GM23338 (cell line): ENCODE results near the gene MTHFD1L. TPM values are rescaled to one million over a fixed set of nuclear protein-coding genes. Genes with fewer than 3 reads are reported as not detected.

Source experiments
- ATAC-seq: fragments of 200-7000 bp; cut with Tn5 transposase; 3 replicates; pipeline ENCODE4 v1.9.1; 2020
- DNase-seq: peaks from one replicate; pipeline ENCODE4 v3.0.0-alpha.2; 2015; ENCODE audit warnings: low spot score
- H2AFZ ChIP-seq: fragments of 200-600 bp; sonication (generic); 2 replicates; pipeline ENCODE4 v1.8.0; 2016; ENCODE audit warnings: antibody characterized with exemption, mild to moderate bottlenecking, moderate library complexity
- H3F3A ChIP-seq: fragments of 200-600 bp; sonication (generic); replicated peaks from 2 replicates; pipeline ENCODE4 v1.8.0; 2017; ENCODE audit warnings: antibody characterized with exemption, mixed run types, low read depth
- H3K27ac ChIP-seq: fragments of 200-600 bp; sonication (generic); 2 replicates; pipeline ENCODE4 v1.6.1; 2016; ENCODE audit warnings: low read depth
- H3K27me3 ChIP-seq: fragments of 200-600 bp; sonication (generic); 2 replicates; pipeline ENCODE4 v1.8.0; 2016; ENCODE audit warnings: mild to moderate bottlenecking, mixed run types, moderate library complexity; ENCODE audit not compliant: insufficient read depth
- H3K36me3 ChIP-seq: fragments of 200-600 bp; sonication (generic); 2 replicates; pipeline ENCODE4 v1.8.0; 2016; ENCODE audit warnings: mild to moderate bottlenecking; ENCODE audit not compliant: insufficient read depth
- H3K4me1 ChIP-seq: fragments of 200-600 bp; sonication (generic); 2 replicates; pipeline ENCODE4 v1.8.0; 2016; ENCODE audit warnings: mild to moderate bottlenecking, moderate library complexity; ENCODE audit not compliant: insufficient read depth
- H3K4me2 ChIP-seq: fragments of 200-600 bp; sonication (generic); 2 replicates; pipeline ENCODE4 v1.7.1; 2017; ENCODE audit warnings: mixed run types
- H3K4me3 ChIP-seq: fragments of 200-600 bp; sonication (generic); 2 replicates; pipeline ENCODE4 v1.6.1; 2016; ENCODE audit warnings: mixed run types
- H3K79me2 ChIP-seq: fragments of 200-600 bp; sonication (generic); replicated peaks from 2 replicates; pipeline ENCODE4 v1.8.0; 2017; ENCODE audit warnings: mild to moderate bottlenecking; ENCODE audit not compliant: insufficient read depth
- H3K9me2 ChIP-seq: fragments of 200-600 bp; sonication (generic); 2 replicates; pipeline ENCODE4 v1.8.0; 2017; ENCODE audit not compliant: insufficient read depth
- H4K20me1 ChIP-seq: fragments of 200-600 bp; sonication (generic); replicated peaks from 2 replicates; pipeline ENCODE4 v1.8.0; 2017; ENCODE audit warnings: mild to moderate bottlenecking; ENCODE audit not compliant: insufficient read depth
- H3K27ac Mint-ChIP-seq: 2 replicates; pipeline ENCODE4 v1.8.0; 2020; ENCODE audit warnings: inconsistent platforms, mild to moderate bottlenecking, moderate library complexity, mixed read lengths
- H3K27me3 Mint-ChIP-seq: 3 replicates; pipeline ENCODE4 v1.8.0; 2022; ENCODE audit warnings: low read depth, mild to moderate bottlenecking, moderate library complexity, mixed read lengths, inconsistent platforms; ENCODE audit not compliant: insufficient read depth, poor library complexity
- H3K36me3 Mint-ChIP-seq: 3 replicates; pipeline ENCODE4 v1.8.0; 2021; ENCODE audit warnings: low read depth, mild to moderate bottlenecking, inconsistent platforms, moderate library complexity, mixed read lengths
- H3K4me1 Mint-ChIP-seq: 3 replicates; pipeline ENCODE4 v1.8.0; 2020; ENCODE audit warnings: mild to moderate bottlenecking, inconsistent platforms, mixed read lengths
- H3K4me3 Mint-ChIP-seq: 3 replicates; pipeline ENCODE4 v1.8.0; 2021; ENCODE audit warnings: moderate library complexity, mild to moderate bottlenecking, inconsistent platforms, mixed read lengths
- H3K9me3 Mint-ChIP-seq: 3 replicates; pipeline ENCODE4 v1.8.0; 2020; ENCODE audit warnings: moderate library complexity, mild to moderate bottlenecking, inconsistent platforms, mixed read lengths
- CTCF ChIP-seq, 2 experiments: fragments of 200-600 bp in 1 of 2; sonication (generic) in 1 of 2; conservative IDR thresholded peaks; 2 replicates each; pipeline versions ENCODE4 v1.5.1 to v1.6.1; 2016 to 2017; ENCODE audit warnings: antibody characterized with exemption in 2 of 2, low read depth in 2 of 2, mild to moderate bottlenecking in 2 of 2, moderate library complexity in 1 of 2
- EZH2 ChIP-seq: fragments of 200-600 bp; sonication (generic); IDR thresholded peaks from one replicate; pipeline ENCODE4 v1.8.0; 2017; ENCODE audit warnings: antibody characterized with exemption, mild to moderate bottlenecking, low read depth; ENCODE audit not compliant: unreplicated experiment
- EZH2phosphoT487 ChIP-seq: fragments of 200-600 bp; sonication (generic); IDR thresholded peaks from one replicate; pipeline ENCODE4 v1.8.1; 2018; ENCODE audit warnings: antibody characterized with exemption; ENCODE audit not compliant: unreplicated experiment
- JUNB ChIP-seq: IDR thresholded peaks from one replicate; pipeline ENCODE4 v1.6.1; 2016; ENCODE audit warnings: antibody characterized with exemption; ENCODE audit not compliant: unreplicated experiment
- NANOG ChIP-seq: IDR thresholded peaks from 2 replicates; pipeline ENCODE4 v1.6.1; 2016; ENCODE audit warnings: antibody characterized with exemption, borderline replicate concordance
- POLR2AphosphoS5 ChIP-seq: IDR thresholded peaks from 2 replicates; pipeline ENCODE4 v1.6.1; 2016; ENCODE audit warnings: antibody characterized with exemption, low read depth
- REST ChIP-seq: IDR thresholded peaks from one replicate; pipeline ENCODE4 v1.6.1; 2018; ENCODE audit warnings: antibody characterized with exemption; ENCODE audit not compliant: unreplicated experiment
- STAT1 ChIP-seq: IDR thresholded peaks from one replicate; pipeline ENCODE4 v1.6.1; 2016; ENCODE audit warnings: antibody characterized with exemption; ENCODE audit not compliant: unreplicated experiment
- ZNF114 ChIP-seq: fragments of 250-450 bp; sonication (Bioruptor Pico); IDR thresholded peaks from 2 replicates; pipeline ENCODE4 v1.5.0; 2020; ENCODE audit warnings: mild to moderate bottlenecking, moderate library complexity
- polyA plus RNA-seq: library from polyadenylated mRNA; unstranded; fragments of >200 nt; fragmentation: Nextera tagmentation; extraction: Ambion mirVana; gene quantifications from 2 replicates; pipeline ENCODE4 v1.2.1, GENCODE V29; 2016
- total RNA-seq: library from RNA; depleted of rRNA; stranded (reverse); fragments of >200 nt; shearing (Covaris generic); gene quantifications from 2 replicates; pipeline ENCODE4 v1.2.3, GENCODE V29; 2014
- TF ChIP-seq, protein P1 (sequence below): fragments of 250-450 bp; sonication (Bioruptor Pico); IDR thresholded peaks from 2 replicates; pipeline ENCODE4 v1.5.0; 2020; ENCODE audit warnings: mild to moderate bottlenecking, moderate library complexity

The MTHFD1L gene
- total and polyA plus RNA-seq, 2 experiments from 2014 or later: 53.2 to 66.8 TPM

- TF ChIP-seq ZNF114 (CRISPR knock-in tag) (no peak), CTCF (conservative IDR thresholded peaks at IDR 0.05; ENCODE audit: low read depth in 2 of 2) (no peak), REST (no peak), EZH2phosphoT487 (no peak)
Measured at GRCh38 chr6:150906641-150907326, 41.3 kb downstream of the MTHFD1L start (continued).

- H3K4me1 ChIP-seq: no peaks in the 10 kb centered on the region
- Mint-ChIP-seq H3K4me3 (no peak overlapping the region), H3K36me3 (peaks cover 51% of the 10 kb centered on the region), H3K4me1 (peaks cover 2% of the 10 kb centered on the region), H3K27ac (no peak overlapping the region), H3K9me3 (no peaks in the 10 kb centered on the region), H3K27me3 (no peaks in the 10 kb centered on the region)
- H3K79me2 ChIP-seq: no peaks in the 10 kb centered on the region; the same call in 1 of the 2 replicates
- no peak overlapping the region for H3K4me2 ChIP-seq
- H3F3A ChIP-seq: no peaks in the 10 kb centered on the region
- 0 out of 2 replicates have a peak, but pooled peaks cover 8% of the 10 kb centered on the region for H3K9me2 ChIP-seq
- H3K4me3 ChIP-seq: no peak overlapping the region
- peaks cover 2% of the 10 kb centered on the region; the same call in 1 of the 2 replicates for H4K20me1 ChIP-seq
- no peak overlapping the region for H2AFZ ChIP-seq
- ATAC-seq: no peak
- peaks cover 16% of the 10 kb centered on the region for H3K36me3 ChIP-seq
- H3K27ac ChIP-seq: no peak overlapping the region
- no peaks in the 10 kb centered on the region for H3K27me3 ChIP-seq
- no peak for DNase-seq
- TF ChIP-seq, protein P1, sequence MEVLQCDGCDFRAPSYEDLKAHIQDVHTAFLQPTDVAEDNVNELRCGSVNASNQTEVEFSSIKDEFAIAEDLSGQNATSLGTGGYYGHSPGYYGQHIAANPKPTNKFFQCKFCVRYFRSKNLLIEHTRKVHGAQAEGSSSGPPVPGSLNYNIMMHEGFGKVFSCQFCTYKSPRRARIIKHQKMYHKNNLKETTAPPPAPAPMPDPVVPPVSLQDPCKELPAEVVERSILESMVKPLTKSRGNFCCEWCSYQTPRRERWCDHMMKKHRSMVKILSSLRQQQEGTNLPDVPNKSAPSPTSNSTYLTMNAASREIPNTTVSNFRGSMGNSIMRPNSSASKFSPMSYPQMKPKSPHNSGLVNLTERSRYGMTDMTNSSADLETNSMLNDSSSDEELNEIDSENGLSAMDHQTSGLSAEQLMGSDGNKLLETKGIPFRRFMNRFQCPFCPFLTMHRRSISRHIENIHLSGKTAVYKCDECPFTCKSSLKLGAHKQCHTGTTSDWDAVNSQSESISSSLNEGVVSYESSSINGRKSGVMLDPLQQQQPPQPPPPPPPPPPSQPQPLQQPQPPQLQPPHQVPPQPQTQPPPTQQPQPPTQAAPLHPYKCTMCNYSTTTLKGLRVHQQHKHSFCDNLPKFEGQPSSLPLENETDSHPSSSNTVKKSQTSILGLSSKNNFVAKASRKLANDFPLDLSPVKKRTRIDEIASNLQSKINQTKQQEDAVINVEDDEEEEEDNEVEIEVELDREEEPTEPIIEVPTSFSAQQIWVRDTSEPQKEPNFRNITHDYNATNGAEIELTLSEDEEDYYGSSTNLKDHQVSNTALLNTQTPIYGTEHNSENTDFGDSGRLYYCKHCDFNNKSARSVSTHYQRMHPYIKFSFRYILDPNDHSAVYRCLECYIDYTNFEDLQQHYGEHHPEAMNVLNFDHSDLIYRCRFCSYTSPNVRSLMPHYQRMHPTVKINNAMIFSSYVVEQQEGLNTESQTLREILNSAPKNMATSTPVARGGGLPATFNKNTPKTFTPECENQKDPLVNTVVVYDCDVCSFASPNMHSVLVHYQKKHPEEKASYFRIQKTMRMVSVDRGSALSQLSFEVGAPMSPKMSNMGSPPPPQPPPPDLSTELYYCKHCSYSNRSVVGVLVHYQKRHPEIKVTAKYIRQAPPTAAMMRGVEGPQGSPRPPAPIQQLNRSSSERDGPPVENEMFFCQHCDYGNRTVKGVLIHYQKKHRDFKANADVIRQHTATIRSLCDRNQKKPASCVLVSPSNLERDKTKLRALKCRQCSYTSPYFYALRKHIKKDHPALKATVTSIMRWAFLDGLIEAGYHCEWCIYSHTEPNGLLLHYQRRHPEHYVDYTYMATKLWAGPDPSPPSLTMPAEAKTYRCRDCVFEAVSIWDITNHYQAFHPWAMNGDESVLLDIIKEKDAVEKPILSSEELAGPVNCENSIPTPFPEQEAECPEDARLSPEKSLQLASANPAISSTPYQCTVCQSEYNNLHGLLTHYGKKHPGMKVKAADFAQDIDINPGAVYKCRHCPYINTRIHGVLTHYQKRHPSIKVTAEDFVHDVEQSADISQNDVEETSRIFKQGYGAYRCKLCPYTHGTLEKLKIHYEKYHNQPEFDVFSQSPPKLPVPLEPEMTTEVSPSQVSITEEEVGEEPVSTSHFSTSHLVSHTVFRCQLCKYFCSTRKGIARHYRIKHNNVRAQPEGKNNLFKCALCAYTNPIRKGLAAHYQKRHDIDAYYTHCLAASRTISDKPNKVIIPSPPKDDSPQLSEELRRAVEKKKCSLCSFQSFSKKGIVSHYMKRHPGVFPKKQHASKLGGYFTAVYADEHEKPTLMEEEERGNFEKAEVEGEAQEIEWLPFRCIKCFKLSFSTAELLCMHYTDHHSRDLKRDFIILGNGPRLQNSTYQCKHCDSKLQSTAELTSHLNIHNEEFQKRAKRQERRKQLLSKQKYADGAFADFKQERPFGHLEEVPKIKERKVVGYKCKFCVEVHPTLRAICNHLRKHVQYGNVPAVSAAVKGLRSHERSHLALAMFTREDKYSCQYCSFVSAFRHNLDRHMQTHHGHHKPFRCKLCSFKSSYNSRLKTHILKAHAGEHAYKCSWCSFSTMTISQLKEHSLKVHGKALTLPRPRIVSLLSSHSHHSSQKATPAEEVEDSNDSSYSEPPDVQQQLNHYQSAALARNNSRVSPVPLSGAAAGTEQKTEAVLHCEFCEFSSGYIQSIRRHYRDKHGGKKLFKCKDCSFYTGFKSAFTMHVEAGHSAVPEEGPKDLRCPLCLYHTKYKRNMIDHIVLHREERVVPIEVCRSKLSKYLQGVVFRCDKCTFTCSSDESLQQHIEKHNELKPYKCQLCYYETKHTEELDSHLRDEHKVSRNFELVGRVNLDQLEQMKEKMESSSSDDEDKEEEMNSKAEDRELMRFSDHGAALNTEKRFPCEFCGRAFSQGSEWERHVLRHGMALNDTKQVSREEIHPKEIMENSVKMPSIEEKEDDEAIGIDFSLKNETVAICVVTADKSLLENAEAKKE (CRISPR knock-in tag): no peak
- TF ChIP-seq NANOG (no peak), ZNF114 (CRISPR knock-in tag) (no peak), EZH2 (no peak), CTCF (conservative IDR thresholded peaks at IDR 0.05; ENCODE audit: low read depth in 2 of 2) (no peak), JUNB (no peak), POLR2AphosphoS5 (no peak), STAT1 (no peak), EZH2phosphoT487 (no peak)
Measured at GRCh38 chr6:150907383-150907782, 41.9 kb downstream of the MTHFD1L start.
